Non-pigmented ciliary epithelial cell (primary cell): ENCODE data around the gene TTC6.
"Not testable (repeated sequence)": the region's sequence is repeated elsewhere in the genome, so short reads cannot be mapped to it uniquely, and the experiment has no call there.

Experiments used
- DNase-seq: peaks from one replicate; pipeline ENCODE4 v3.0.0-alpha.2; 2010; ENCODE audit warnings: low read depth

TTC6 gene

GRCh38 chr14:37594971-37595808 lies at the start of gene TTC6, which contains the start of gene FOXA1:
TSS of gene TTC6 (plus strand) at chr14:37595629. CDS start at chr14:37622065, 26,436 bp downstream.
TSS of gene FOXA1 (minus strand) at chr14:37595249. CDS start at chr14:37594972, 277 bp downstream.
- DNase-seq = no peak

- DNase-seq = no peak
Observed at GRCh38 chr14:37546621-37547447, 48.6 kb upstream of the TTC6 start.

- no peak for DNase-seq
Observed at GRCh38 chr14:37550511-37550910, 44.9 kb upstream of the TTC6 start.

GRCh38 chr14:37551119-37551518 lies 44.3 kb upstream of the TTC6 start:
- no peak for DNase-seq

GRCh38 chr14:37553935-37554550 lies 41.4 kb upstream of the TTC6 start:
- DNase-seq = no peak

GRCh38 chr14:37555596-37555995 lies 39.8 kb upstream of the TTC6 start:
- DNase-seq = not testable (repeated sequence)

GRCh38 chr14:37558740-37559139 lies 36.7 kb upstream of the TTC6 start:
- no peak for DNase-seq

- no peak for DNase-seq
Observed at GRCh38 chr14:37559386-37559785, 36.0 kb upstream of the TTC6 start.

GRCh38 chr14:37563189-37563588 lies 32.2 kb upstream of the TTC6 start:
- DNase-seq = no peak

- no peak for DNase-seq
Observed at GRCh38 chr14:37565550-37565949, 29.9 kb upstream of the TTC6 start.

GRCh38 chr14:37566811-37567371 lies 28.5 kb upstream of the TTC6 start:
- no peak for DNase-seq

GRCh38 chr14:37569729-37570128 lies 25.7 kb upstream of the TTC6 start:
- no peak for DNase-seq

GRCh38 chr14:37571391-37571790 lies 24.0 kb upstream of the TTC6 start:
- DNase-seq = no peak

- no peak for DNase-seq
Observed at GRCh38 chr14:37573356-37573755, 22.1 kb upstream of the TTC6 start.

GRCh38 chr14:37579274-37579673 lies 16.2 kb upstream of the TTC6 start:
- no peak for DNase-seq

- DNase-seq = no peak
Observed at GRCh38 chr14:37580146-37580545, 15.3 kb upstream of the TTC6 start.

- DNase-seq = no peak
Observed at GRCh38 chr14:37583358-37584210, 11.8 kb upstream of the TTC6 start.

GRCh38 chr14:37584211-37585100 lies 11.0 kb upstream of the TTC6 start:
- DNase-seq = no peak

- no peak for DNase-seq
Observed at GRCh38 chr14:37585101-37585511, 10.3 kb upstream of the TTC6 start.
